NCI-H345 (cell line): Measurements from ENCODE around the gene TMEFF2.
A peak's percentile ranks its signal among the peaks of the same experiment; 100 is the strongest.
"Not testable (repeated sequence)": the region's sequence is repeated elsewhere in the genome, so short reads cannot be mapped to it uniquely, and the experiment has no call there.

ENCODE experiments used
- DNase-seq: peaks from one replicate; lab custom pipeline; 2025; lab: John Stamatoyannopoulos, UW

Gene TMEFF2

GRCh38 chr2:191931329-191931728 is 263.4 kb downstream of the TMEFF2 start:
- DNase-seq, result no peak

GRCh38 chr2:191930205-191930604 is 264.5 kb downstream of the TMEFF2 start:
- no peak for DNase-seq

GRCh38 chr2:191929288-191929687 is 265.4 kb downstream of the TMEFF2 start:
- DNase-seq, result no peak

- DNase-seq, result peak; percentile 55
Observed at GRCh38 chr2:191927991-191928390, 266.7 kb downstream of the TMEFF2 start.

DNA sequence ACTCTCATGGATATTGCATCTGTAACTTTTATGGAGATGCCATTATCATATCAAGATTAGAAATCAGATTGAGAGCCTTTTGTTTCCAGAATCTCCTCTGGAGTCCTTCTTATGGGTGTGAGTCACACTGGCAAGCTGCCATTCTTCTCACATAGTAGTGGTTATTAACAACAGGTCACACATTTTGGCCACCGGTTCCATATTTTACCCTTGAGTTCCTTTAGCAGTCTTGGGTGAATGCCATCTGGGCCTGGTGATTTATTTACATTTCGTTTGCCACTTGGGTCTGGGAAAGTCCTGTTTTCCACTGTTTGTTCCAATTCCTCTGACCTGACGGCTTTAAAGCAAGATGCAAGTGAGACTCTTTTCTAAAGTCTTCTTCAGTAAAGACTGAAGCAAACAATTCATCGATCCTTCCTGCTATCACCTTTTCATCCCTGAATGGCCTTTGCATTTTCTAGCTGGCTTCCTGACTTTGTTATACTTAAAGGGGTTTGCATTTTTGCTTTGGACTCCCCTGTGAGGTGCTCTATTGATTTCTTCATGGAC is 267.3 kb downstream of the TMEFF2 start:
- peak; percentile 57 for DNase-seq

DNA sequence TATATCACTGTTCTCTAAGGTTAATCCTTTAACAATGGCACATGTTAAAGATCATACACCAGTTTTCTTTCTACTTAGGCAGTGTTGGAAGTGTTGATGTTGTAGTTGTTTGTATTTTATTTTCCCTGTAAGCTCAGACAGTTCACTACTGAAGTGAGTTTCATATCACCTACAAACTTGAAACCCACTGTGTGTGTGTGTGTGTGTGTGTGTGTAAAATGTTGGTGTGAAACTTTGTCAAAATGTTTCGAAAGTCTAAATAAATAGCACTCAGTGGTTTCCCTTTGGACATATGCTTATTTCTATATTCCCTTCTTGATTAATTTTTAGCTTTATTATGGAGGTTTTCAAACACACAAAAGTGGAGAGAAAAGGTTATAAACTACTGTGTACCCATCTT is 268.1 kb downstream of the TMEFF2 start:
- DNase-seq, result no peak

DNA sequence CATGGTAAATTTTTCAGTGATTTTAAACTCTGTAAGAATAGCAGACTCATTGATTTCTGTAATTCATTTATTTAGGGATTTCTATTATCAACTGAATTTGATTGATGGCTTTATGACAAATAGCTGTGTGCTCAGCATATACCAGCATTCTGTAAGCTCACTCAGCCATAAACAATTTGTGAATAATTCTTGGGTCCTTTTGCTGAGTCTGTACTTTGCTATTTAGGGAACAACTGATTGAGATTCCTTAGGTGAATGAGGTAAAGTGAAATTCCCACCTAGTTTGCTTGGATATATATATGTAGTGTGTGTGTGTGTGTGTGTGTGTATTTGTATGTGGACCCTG is 271.1 kb downstream of the TMEFF2 start:
- no peak for DNase-seq

GRCh38 chr2:191922736-191923651 is 271.7 kb downstream of the TMEFF2 start:
- DNase-seq, result no peak

DNA sequence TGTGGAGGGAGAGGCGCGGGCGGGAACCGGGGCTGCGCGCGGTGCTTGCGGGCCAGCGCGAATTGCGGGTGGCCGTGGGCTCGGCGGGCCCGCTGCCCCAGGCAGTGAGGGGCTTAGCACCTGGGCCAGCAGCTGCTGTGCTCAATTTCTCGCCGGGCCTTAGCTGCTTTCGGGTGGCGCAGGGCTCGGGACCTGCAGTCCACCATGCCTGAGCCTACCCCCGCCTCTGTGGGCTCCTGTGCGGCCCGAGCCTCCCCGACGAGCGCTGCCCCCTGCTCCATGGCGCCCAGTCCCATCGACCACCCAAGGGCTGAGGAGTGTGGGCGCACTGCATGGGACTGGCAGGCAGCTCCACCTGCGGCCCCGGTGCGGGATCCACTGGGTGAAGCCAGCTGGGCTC is 273.1 kb downstream of the TMEFF2 start:
- DNase-seq, result not testable (repeated sequence)

GRCh38 chr2:191920502-191920901 is 274.2 kb downstream of the TMEFF2 start:
- DNase-seq, result no peak

GRCh38 chr2:191917967-191918651 is 276.6 kb downstream of the TMEFF2 start:
- no peak for DNase-seq

DNA sequence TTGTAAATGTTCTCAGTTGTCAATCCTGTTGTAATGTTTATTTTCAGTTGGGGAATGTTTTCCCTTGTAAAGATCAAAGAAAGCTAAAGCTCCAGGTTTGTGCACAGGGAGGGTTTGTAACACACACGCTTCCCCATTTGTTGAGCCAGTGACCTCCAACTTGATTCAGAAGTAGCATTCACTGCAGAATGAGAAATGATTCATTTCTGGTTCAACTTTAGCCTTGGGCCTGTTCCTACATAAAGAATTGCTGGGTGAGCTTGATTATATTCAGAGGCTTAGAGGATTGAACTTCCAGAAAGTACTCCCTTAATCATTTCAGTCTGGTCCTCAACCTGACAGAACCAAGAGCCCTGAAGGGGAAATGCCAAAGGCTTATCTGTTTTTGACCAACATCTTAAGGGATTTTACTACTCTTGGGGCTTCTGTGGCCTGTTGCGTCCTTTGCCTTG is 277.3 kb downstream of the TMEFF2 start:
- DNase-seq, result no peak

GRCh38 chr2:191916826-191917225 is 277.9 kb downstream of the TMEFF2 start:
- DNase-seq, result no peak

DNA sequence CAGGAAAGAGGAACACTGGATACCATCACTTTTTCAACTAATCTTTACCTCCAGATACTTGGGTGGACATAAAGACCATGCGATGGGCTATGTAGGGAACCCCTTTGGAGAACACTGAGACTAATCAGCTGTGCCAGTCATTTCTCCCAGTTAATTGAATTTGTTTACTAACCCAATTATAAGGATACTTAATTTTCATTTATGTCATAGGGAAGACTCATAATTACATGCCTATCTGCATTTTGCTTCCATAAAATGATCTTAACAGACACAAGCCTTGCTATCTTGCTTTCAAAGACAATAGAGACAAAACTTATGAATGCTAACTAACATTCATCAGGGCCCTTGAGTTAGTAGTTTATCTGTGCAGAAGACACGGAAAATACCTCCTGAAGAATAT is 279.0 kb downstream of the TMEFF2 start:
- no peak for DNase-seq

DNA sequence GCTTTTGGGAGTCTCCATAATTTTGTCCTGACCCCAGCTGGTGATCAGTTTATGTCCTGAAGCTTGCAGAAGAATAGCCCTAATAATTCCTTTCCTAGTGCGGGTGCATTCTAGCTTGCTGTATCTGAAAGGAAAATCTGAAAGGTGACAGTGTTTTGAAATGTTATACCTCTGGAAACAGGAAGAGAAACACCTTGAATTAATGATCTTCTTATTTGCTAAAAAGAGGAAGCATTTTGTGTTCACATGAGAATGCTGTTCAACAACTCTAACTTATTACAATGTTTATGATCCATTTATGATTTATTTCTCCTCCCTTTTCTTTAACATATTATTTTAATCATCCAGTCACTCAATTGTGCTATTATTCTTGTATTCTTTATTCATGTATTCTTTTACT is 280.9 kb downstream of the TMEFF2 start:
- DNase-seq, result no peak

DNA sequence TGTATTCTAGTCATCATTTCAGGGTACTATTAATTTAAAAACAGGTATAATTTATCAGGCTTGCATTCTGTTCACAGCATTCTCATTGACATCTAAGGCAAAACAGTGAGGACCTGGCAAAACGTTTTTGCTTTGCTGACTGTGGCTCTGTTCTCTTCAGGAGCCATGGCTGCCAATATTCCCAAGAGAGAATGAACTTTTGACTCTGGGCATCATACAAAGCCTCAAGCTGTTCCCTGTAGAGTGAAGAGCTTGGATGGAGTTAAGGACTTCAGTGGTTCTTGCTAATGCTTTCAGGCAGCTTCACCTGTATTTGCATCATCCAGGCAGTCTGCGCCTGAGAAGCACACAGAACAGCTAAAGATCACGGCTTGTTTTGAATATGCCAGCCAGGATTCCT is 282.0 kb downstream of the TMEFF2 start:
- peak; percentile 3 for DNase-seq

DNA sequence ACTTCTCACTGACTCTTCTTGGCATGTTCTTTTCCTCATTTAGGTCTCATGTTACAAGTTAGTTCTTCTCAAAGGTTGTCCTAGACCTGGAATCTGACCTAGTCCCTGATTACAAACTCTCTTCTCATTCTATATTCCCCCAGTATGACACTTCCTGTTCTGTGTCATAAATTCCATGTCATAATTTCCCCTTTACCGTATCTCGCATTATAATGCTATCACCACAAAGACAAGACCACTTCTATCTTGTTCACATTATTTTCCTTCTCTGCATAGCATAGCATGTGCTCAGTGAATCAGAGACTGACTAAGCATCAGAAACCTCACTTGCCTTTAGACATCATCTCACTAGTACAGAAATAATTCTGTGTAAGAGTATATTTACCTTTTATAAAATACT is 284.2 kb downstream of the TMEFF2 start:
- no peak for DNase-seq

- DNase-seq, result no peak
Observed at GRCh38 chr2:191908874-191909273, 285.9 kb downstream of the TMEFF2 start.

GRCh38 chr2:191907545-191907944 is 287.2 kb downstream of the TMEFF2 start:
- DNase-seq, result no peak

- no peak for DNase-seq
Observed at GRCh38 chr2:191907091-191907490, 287.6 kb downstream of the TMEFF2 start.

DNA sequence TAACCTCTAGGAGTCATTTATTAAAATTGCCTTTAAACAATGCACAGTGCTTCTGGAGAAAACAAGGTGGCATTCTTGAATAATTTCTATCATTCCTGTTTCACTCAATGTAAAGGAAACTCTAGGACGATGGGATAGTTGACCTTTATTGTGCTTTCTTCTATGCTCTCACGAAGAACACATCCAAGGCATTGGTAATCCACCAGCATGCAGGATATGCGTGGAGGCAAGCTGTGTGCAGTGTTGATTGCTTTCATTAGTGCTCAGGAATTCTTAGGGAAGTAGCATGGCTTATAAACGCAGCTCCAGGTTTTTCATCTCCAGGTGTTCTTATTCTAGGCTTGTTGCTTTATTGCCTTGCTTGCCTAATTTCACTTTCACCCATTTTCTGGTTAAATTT is 289.4 kb downstream of the TMEFF2 start:
- DNase-seq, result no peak

DNA sequence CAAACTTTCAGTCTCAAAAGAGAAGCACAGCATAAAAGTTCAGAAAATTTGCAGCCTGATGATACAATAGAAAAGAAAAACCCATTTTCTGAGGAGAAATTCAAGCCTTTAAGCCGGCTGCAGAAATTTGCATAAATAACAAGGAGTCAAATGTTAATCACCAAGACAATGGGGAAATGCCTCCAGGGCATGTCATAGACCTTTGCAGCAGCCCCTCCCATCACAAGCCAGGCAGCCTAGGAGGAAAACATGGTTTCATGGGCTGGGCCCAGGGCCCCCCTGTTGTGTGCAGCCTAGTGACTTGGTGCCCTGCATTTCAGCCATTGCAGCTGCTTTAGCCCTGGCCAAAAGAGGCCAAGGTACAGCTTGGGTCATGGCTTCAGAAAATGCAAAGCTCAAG is 293.7 kb downstream of the TMEFF2 start:
- DNase-seq, result no peak

DNA sequence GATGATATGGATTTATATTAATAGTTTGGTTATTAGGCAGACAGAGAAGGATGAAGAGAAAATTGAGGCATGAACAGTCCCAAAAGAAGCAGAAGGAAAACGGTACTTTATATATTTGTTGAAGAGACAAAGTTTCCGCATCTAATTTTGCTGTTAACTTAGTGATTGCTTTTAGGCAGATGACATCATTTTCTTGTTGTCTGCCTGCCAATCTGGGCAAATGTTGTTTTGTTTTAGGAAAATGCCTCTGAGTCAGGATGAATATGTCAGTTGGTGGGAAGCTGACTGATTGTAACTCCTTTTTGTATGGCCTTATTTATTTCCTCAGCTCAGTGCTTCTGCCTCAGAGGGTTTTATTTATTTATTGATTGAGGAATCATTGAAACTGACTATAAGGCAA is 295.3 kb downstream of the TMEFF2 start:
- no peak for DNase-seq
